ENCODE data around the gene ZDHHC21.

DNA sequence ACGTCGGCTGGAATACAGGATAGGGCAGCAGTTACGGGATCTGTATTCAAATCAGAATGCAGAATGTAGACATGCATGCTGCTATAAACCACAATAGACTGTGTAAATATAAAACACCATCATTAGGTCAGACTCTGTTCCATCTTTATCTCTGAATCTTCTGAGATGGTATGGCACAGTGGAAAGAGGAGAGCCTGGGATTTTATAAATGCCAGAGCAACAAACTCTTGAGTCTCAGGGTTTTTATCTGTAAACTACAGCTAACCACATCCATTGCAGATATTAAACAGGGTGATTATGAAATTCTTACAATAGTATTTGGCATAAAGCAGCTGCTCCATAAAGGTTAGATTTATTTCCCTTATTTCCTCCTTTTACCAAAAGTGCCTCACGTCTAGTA is 108.7 kb downstream of the ZDHHC21 start:
- TF ChIP-seq, protein P1, sequence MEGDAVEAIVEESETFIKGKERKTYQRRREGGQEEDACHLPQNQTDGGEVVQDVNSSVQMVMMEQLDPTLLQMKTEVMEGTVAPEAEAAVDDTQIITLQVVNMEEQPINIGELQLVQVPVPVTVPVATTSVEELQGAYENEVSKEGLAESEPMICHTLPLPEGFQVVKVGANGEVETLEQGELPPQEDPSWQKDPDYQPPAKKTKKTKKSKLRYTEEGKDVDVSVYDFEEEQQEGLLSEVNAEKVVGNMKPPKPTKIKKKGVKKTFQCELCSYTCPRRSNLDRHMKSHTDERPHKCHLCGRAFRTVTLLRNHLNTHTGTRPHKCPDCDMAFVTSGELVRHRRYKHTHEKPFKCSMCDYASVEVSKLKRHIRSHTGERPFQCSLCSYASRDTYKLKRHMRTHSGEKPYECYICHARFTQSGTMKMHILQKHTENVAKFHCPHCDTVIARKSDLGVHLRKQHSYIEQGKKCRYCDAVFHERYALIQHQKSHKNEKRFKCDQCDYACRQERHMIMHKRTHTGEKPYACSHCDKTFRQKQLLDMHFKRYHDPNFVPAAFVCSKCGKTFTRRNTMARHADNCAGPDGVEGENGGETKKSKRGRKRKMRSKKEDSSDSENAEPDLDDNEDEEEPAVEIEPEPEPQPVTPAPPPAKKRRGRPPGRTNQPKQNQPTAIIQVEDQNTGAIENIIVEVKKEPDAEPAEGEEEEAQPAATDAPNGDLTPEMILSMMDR (IDR thresholded peaks at IDR 0.05), result no peak
- TF ChIP-seq POLR2A (IDR thresholded peaks at IDR 0.05), result no peak

All from thyroid gland (tissue), 4 donors.